ENCODE measurements around the gene GALNT15. TPM values are rescaled to one million over a fixed set of nuclear protein-coding genes. Genes with fewer than 3 reads are reported as not detected.

Gene GALNT15
- total and polyA plus RNA-seq, 2 donors (not counting 3 experiments of a cell fraction or from before 2014, with no cell fraction given) = 0.87 to 5.4 TPM

- FAIRE-seq = no peak
Measured at GRCh38 chr3:16179771-16180736, 5.6 kb downstream of the GALNT15 start.

More at GRCh38 chr3:16179771-16180736, 5.6 kb downstream of the GALNT15 start:
- H3K4me3 ChIP-seq (replicated peaks in 1 of 3; ENCODE audit: insufficient read depth in 1 of 3, low read depth in 1 of 3, low read length in 3 of 3) = no peak overlapping the region
- intact Hi-C loops (cut with micrococcal nuclease) (no loop called here), dilution Hi-C loops (cut with MboI; ENCODE audit: extremely low pct_ligation_motif_present, low sequenced_read_pairs) (no loop called here)
- ChIA-PET POLR2A (no interaction called here), CTCF (interaction anchor here (0.9 to 13.3 kb wide), 3 partner anchors 68 to 172 kb away, joined by 3 to 459 read pairs (median 3); no protein-coding TSS in a partner anchor)
- H3K9ac ChIP-seq (replicated peaks; ENCODE audit: extremely low read depth, insufficient read depth, low read length) = no peak overlapping the region
- TF ChIP-seq JUN (IDR thresholded peaks at IDR 0.05; ENCODE audit: borderline replicate concordance, insufficient read depth, insufficient read length, low read depth) = no peak
- no peak for TF ChIP-seq MAX (IDR thresholded peaks at IDR 0.05; ENCODE audit: insufficient read depth, insufficient read length)
- no peak for TF ChIP-seq POLR2AphosphoS5 (IDR thresholded peaks at IDR 0.05; ENCODE audit: insufficient read depth, low read depth, low read length)
- no peak for TF ChIP-seq EZH2 (IDR thresholded peaks at IDR 0.05; ENCODE audit: borderline replicate concordance, low read depth, low read length, severe bottlenecking)
- no peak for TF ChIP-seq POLR2A (IDR thresholded peaks at IDR 0.05; ENCODE audit: low read depth, low read length)
- TF ChIP-seq FOS (IDR thresholded peaks at IDR 0.05; ENCODE audit: borderline replicate concordance, insufficient read depth, low read length) = no peak
- no peak for TF ChIP-seq MYC (IDR thresholded peaks at IDR 0.05; ENCODE audit: low read depth, low read length)
- TF ChIP-seq CTCF (IDR thresholded peaks at IDR 0.05; ENCODE audit: extremely low read depth in 1 of 2, insufficient read depth in 1 of 2, low read depth in 1 of 2, low read length in 2 of 2) = no peak
- no peak for DNase-seq (ENCODE audit: low read depth, low spot score)
- no peak overlapping the region for H3K4me2 ChIP-seq (ENCODE audit: insufficient read depth, low read length)
- no peaks in the 10 kb centered on the region for H3K9me3 ChIP-seq (replicated peaks; ENCODE audit: control insufficient read depth, insufficient read depth, low read length)
- H3K36me3 ChIP-seq (ENCODE audit: control insufficient read depth in 2 of 2, extremely low read depth in 1 of 2, insufficient read depth in 2 of 2, low read length in 2 of 2) = no peaks in the 10 kb centered on the region
- BruUV-seq (replicated peaks) = no TSS peak
- H3K27me3 ChIP-seq (ENCODE audit: control insufficient read depth in 2 of 2, insufficient read depth in 2 of 2, low read length in 2 of 2) = no peaks in the 10 kb centered on the region
- no peak overlapping the region for H3K27ac ChIP-seq (ENCODE audit: insufficient read depth, low read depth, low read length)
- H3K4me1 ChIP-seq (ENCODE audit: control insufficient read depth, extremely low read depth, insufficient read depth, low read length) = peaks cover under 1% of the 10 kb centered on the region
- H4K20me1 ChIP-seq (replicated peaks; ENCODE audit: control insufficient read depth, extremely low read depth, insufficient read depth, low read length) = no peaks in the 10 kb centered on the region
- no peaks in the 10 kb centered on the region for H3K79me2 ChIP-seq (ENCODE audit: control insufficient read depth, insufficient read depth, low read length)
- H3K9me1 ChIP-seq (replicated peaks; ENCODE audit: control insufficient read depth, extremely low read depth, insufficient read depth, low read length) = no peaks in the 10 kb centered on the region
- no peak overlapping the region for H2AFZ ChIP-seq (ENCODE audit: low read depth, low read length)
